HG03175 (cell line): ENCODE data around the gene TRPM3.

Experiments used
- ATAC-seq: cut with Tn5 transposase; IDR thresholded peaks from one replicate; pipeline ENCODE4 v1.9.1; 2021; ENCODE audit warnings: mild to moderate bottlenecking, moderate library complexity; ENCODE audit not compliant: unreplicated experiment

The TRPM3 gene

DNA sequence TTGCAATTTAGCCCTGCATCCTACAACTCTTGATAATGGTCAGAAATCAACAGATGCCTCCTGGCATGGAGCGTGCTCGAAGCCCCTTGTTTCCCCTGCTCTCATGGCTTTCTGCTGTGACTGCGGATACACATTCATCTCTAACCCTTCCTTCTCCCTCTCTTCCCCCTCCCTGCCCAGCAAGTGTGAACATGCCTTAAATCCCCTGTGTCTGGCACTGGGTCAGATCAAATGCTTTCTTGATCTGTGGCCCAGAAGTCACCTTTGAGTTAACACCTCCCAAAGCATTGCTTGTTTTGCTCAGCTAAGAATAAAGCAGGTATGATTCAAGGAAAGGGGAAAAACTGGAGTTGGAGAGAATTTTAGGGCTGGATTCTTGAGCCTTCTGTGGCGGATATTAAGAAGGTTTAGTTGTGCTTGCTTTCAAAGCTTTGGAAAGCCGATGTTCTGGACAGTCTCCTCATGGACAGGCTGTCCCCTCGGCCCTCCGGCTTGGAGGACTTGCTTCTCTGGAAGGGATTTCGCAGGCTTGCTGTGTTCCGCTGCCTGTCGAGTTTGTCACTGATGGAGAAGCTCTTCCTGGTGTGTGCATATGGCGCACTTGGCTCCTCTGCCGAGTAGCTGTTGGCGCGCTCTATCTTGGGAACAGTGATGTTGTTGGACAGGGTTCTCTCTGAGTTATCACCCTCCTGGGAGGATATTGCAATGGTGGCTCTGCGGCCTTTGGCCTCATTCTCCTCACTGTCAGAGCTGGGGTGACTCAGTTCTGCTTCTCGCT lies 585.7 kb downstream of the TRPM3 start:
- no peak for ATAC-seq

GRCh38 chr9:70534471-70534870 lies 587.0 kb downstream of the TRPM3 start:
- no peak for ATAC-seq

- ATAC-seq: no peak
Measured at GRCh38 chr9:70534061-70534460, 587.4 kb downstream of the TRPM3 start.

DNA sequence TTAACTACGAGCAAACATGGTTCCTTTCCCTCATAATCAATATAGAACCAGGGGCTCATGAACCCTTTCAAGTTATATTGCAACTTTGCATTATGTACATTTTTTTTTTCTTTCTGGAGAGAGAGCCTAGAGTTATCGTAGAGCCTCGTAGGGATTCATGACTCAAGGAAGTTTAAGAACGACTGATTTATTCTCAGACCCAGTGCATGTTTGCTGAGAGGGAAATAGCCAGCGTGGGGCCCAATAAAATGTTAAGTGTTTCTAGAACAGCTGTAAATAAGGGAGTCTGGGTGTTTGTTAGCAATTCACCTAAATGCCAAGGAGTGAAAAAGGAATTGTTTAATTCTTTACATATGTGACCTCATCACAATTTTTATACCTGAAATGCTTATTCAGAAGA lies 587.9 kb downstream of the TRPM3 start:
- no peak for ATAC-seq

DNA sequence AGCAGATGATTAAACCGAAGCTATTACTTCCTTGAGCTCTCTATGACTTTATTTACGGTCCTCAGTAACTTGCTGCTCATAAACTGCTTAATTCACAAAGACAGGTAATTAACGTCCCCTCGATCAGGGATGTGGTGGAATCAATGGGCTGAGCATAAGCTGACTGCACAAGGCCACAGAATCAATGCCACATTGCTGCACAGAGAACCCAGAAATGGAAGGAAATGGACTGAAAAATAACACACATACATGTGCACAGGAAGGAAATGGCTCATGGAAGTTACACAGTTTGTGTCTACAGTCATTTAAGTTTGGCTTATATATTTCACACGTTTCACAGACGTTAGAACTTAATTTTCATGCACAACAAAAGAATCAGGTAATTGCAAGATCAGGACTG lies 588.7 kb downstream of the TRPM3 start:
- no peak for ATAC-seq

GRCh38 chr9:70531311-70531710 lies 590.1 kb downstream of the TRPM3 start:
- no peak for ATAC-seq

DNA sequence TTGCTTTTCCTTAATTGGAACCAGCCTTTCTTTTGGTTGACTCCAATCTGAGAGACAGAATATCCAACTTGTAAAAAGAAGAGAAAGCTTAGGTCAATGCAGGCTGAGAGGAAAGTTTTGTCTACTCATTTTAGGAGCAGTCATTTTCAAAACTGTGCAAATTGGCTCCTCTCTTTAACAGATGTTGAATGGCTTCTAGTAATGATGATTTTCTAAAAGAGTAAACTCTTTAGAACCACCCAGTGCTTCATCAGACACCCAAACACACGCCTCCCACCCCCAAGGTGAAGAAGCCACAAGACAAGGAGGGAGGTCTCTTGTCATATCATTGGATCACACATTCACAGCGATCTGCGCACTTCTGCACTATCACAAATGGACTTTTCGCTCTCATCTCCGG lies 590.7 kb downstream of the TRPM3 start:
- no peak for ATAC-seq

GRCh38 chr9:70529833-70530232 lies 591.6 kb downstream of the TRPM3 start:
- no peak for ATAC-seq

DNA sequence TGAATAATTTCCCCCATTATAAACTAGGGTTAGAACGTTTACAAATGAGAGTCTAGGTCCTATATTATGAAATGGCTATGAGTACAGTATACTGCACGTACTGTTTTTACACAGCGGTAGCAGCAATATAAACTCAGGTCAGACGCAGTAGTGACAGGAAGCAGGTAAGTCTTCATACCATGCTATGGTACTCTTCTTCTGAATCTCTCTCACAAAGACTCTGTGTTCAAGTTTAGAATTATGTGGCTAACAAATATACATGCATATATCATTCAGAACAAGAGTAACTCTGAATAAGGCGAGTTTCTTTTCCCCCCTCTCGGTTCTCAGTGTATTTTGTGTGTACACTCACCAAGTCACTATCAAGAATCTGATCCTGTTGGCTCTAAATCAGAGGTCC lies 592.0 kb downstream of the TRPM3 start:
- ATAC-seq: no peak

DNA sequence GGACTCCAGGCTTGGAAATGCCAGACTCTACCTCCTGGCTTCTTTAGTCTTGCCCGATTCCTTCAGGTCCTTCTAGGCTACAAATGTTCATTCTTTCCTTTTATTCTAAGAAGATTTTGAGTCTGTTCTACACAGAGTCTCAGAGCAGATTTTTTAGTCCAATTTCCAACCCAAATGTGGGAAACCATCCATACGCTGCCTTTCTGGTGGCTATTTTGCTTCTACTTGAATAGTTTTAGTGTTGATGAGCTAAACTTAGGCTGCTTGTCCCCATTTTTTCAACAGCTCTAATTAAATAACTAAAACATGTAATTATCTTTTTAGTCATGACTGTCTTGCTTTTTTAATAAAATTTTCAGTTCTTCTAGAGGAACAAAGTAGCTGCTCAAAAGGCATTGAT lies 594.5 kb downstream of the TRPM3 start:
- ATAC-seq: no peak

DNA sequence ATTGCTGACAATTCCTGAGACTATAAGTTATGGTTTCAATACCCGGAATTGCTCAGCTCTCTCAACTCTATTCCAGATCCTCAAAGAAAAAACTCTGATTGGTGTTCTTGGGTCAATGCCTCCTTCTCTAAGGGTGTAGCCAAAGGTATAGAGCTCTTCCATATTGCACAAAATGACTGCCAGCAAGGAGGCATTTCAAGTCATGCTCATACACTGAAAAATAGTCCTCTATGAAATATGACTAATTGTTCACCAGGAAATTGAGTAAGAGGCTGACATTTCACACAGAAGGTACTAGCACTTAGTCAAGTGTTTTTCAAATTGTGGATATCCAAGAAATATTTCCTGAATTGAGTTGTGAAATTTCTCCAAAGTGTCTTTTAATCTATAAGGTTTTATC lies 595.9 kb downstream of the TRPM3 start:
- ATAC-seq: no peak

DNA sequence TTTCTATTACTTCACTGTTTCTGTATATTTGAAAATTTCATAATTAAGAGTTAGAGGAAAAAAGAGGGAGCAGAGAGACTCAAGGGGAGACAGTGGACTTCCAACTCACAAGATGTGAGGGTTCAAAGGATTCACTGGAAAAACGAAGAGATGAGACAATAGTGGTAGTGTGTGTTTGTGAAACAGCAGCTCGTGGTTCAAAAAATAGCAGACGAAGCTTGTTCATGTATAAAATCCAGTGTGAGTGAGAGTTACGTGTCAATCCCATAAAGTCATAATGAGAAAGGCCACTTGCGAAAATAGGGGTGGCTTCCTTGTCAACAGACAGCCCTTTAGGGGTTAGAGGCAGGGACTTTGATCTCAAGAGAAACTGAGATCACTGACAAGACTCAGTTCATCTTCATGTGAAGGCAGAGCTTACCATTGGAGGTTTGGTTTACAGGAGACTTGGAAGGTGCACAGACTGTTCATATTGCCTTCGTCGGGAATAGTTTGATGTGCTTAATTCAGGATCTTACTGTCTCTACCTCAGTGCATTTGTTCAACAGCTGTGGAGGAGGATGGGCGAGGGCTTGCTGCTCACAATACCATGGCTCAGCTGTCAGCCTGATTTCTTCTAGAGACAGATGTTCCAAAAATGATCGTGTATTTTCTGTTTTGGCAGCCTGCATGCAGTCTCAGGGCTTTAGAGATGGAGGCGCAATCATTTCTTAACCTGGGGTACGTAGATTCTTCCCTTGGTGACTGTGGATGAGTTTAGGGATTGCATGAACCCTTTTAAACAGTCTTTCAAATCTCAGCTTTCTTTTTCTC lies 601.3 kb downstream of the TRPM3 start:
- peak; percentile 80 for ATAC-seq

GRCh38 chr9:70517926-70518610 lies 603.4 kb downstream of the TRPM3 start:
- no peak for ATAC-seq

DNA sequence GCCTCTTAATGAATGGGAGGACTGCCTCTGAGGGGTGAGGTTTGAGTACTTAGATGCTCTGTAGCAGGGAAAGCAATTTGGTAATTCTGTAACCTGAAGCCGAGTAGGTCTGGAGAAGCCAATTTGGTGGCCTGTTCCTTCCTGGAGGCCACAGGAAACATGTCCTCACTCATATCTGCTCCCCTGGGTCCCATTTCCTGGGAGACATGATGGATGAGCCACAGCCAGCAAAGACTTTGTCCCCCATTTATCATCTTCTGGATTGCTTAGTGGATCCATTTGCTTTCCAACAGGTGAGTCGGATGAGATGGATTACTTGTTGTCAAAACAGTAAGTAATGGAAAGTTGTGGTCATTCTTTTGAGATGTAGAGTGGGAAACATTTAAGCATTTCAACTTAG lies 607.1 kb downstream of the TRPM3 start:
- no peak for ATAC-seq

- no peak for ATAC-seq
Measured at GRCh38 chr9:70511858-70512257, 609.6 kb downstream of the TRPM3 start.

GRCh38 chr9:70510157-70510770 lies 611.2 kb downstream of the TRPM3 start:
- ATAC-seq: no peak

- no peak for ATAC-seq
Measured at GRCh38 chr9:70506159-70506558, 615.3 kb downstream of the TRPM3 start.

DNA sequence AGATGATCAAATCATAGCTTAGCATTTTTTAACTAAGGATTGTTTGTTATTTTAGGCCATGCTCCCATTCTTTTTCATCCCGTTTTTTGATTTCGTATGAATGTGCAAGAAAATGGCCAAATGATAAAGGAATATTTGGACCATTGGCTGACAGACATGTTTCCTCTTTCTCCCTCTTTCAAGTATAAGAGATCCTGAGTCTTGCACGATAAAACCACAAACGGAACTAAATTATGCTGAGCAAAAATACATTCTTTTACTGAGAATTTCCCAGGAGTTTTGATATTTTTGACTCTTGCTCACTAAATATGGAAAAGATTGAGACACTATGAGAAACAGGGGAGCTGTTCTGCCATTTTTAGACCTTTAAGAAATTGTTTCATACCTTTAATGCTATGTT lies 616.6 kb downstream of the TRPM3 start:
- no peak for ATAC-seq

GRCh38 chr9:70502690-70503089 lies 618.7 kb downstream of the TRPM3 start:
- no peak for ATAC-seq

GRCh38 chr9:70500793-70501192 lies 620.6 kb downstream of the TRPM3 start:
- no peak for ATAC-seq

- ATAC-seq: no peak
Measured at GRCh38 chr9:70499621-70500020, 621.8 kb downstream of the TRPM3 start.
